GM21447 (cell line): ENCODE results near the gene TFG.

Source experiments
- ATAC-seq: cut with Tn5 transposase; IDR thresholded peaks from one replicate; pipeline ENCODE4 v1.9.1; 2021; ENCODE audit not compliant: unreplicated experiment

Gene TFG

GRCh38 chr3:100789579-100789978 is 80.3 kb downstream of the TFG start:
- no peak for ATAC-seq

- no peak for ATAC-seq
Measured at GRCh38 chr3:100796556-100796955, 87.3 kb downstream of the TFG start.

GRCh38 chr3:100798012-100798411 is 88.7 kb downstream of the TFG start:
- no peak for ATAC-seq
